Kasumi-1 (cell line): ENCODE measurements around the gene BPIFB3.
"Not testable (repeated sequence)": the region's sequence is repeated elsewhere in the genome, so short reads cannot be mapped to it uniquely, and the experiment has no call there.

Experiments
- DNase-seq, 2 experiments: peaks; one replicate each; lab custom pipeline; 2025; lab: John Stamatoyannopoulos, UW

The BPIFB3 gene

GRCh38 chr20:33120934-33121333 lies 67.2 kb downstream of the BPIFB3 start:
- DNase-seq = no peak

GRCh38 chr20:33122297-33122696 lies 68.6 kb downstream of the BPIFB3 start:
- not testable (repeated sequence) for DNase-seq
